Choroid plexus epithelial cell (primary cell): ENCODE results near the gene MAPKAP1.
A peak's percentile ranks its signal among the peaks of the same experiment; 100 is the strongest.

Experiments used
- DNase-seq: peaks from one replicate; pipeline ENCODE4 v3.0.0-alpha.2; 2010; ENCODE audit warnings: low read depth
- H3K4me3 ChIP-seq: 2 replicates; pipeline ENCODE4 v1.5.1; 2011; ENCODE audit warnings: low read depth, mild to moderate bottlenecking, control low read depth, low read length, moderate library complexity
- TF ChIP-seq, protein P1 (sequence below): conservative IDR thresholded peaks from 2 replicates; pipeline ENCODE4 v1.5.1; 2011; ENCODE audit warnings: low read depth, mild to moderate bottlenecking, control low read depth, inconsistent platforms, low read length, moderate library complexity

The MAPKAP1 gene

DNA sequence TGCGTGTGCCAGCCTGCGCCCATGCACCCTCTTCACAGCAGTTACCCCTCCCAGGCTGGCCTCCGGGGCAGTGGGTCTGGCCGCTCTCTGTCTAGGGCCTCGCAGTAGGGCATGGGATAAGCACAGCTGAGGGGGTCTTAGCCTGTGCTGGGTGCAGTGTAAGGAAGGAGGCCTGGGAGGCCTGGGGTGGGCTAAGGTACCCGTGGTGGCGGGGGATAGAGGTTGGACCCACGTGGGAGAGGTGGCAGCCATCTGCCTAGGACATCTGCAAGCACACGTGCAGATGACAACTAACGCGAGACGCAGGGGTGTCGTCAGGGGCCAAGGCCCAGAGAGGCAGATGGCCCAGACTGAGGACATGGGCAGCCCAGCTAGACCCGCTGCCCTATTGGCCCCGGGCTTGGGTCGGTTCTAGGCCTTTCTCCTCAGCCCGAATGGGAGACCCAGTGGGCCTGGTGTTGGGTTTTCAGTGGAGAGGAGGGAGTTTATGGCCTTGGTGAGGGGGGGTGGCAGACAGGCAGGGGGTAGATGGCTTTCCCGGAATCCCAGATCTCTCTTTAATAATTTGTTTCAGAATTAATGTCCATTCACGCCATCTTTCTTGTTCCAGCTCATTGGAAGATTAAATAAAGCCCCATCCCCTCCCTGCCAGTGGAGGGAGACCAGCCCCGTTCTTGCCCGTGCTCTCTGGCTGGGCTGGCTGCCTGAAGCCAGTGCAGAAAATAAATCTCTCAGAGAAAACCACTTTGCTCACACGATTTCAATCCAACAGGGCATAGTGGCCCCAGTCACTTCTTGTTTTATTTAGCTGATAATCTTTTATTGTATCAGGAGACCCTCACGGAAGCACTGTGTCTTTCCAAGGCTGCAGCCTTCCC lies 291.2 kb downstream of the MAPKAP1 start:
- DNase-seq = no peak
- no peak overlapping the region for H3K4me3 ChIP-seq
- TF ChIP-seq, protein P1, sequence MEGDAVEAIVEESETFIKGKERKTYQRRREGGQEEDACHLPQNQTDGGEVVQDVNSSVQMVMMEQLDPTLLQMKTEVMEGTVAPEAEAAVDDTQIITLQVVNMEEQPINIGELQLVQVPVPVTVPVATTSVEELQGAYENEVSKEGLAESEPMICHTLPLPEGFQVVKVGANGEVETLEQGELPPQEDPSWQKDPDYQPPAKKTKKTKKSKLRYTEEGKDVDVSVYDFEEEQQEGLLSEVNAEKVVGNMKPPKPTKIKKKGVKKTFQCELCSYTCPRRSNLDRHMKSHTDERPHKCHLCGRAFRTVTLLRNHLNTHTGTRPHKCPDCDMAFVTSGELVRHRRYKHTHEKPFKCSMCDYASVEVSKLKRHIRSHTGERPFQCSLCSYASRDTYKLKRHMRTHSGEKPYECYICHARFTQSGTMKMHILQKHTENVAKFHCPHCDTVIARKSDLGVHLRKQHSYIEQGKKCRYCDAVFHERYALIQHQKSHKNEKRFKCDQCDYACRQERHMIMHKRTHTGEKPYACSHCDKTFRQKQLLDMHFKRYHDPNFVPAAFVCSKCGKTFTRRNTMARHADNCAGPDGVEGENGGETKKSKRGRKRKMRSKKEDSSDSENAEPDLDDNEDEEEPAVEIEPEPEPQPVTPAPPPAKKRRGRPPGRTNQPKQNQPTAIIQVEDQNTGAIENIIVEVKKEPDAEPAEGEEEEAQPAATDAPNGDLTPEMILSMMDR = no peak

DNA sequence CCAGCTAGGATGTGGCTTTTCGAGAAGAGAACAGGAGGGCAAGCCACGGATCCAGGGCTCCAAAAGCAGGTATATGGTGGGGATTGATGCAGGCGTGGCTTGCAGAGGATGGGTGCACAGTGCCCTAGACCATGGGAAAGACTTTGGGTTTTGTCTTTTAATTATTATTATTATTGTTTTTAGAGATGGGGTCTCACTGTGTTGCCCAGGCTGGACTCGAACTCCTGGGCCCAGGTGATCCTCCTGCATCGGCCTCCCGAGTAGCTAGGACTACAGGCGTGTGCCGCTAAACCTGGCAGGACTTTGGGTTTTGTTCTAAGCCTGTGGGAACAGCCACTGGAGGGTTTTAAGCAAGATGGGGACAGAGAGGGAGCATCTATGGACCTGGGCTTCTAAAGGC lies 293.4 kb downstream of the MAPKAP1 start:
- H3K4me3 ChIP-seq = no peak overlapping the region
- TF ChIP-seq, protein P1 = no peak
- DNase-seq = no peak

DNA sequence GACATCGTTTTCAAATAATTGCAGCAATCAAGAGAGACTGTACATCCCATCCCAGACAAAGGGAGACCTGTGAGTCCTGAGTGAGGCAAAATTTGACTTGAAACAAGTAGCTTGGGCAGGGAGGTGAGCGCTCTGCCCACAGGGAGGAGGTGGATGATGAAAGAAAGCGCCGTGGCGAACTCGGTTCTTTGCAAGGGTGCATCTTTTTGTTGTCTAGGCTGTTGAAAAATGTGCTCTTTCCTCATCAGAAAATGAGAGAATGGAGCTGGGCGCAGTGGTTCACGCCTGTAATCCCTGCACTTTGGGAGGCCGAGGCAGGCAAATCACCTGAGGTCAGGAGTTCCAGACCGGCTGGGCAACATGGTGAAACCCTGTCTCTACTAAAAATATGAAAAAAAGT lies 294.8 kb downstream of the MAPKAP1 start:
- no peak overlapping the region for H3K4me3 ChIP-seq
- TF ChIP-seq, protein P1 = no peak
- DNase-seq = no peak

DNA sequence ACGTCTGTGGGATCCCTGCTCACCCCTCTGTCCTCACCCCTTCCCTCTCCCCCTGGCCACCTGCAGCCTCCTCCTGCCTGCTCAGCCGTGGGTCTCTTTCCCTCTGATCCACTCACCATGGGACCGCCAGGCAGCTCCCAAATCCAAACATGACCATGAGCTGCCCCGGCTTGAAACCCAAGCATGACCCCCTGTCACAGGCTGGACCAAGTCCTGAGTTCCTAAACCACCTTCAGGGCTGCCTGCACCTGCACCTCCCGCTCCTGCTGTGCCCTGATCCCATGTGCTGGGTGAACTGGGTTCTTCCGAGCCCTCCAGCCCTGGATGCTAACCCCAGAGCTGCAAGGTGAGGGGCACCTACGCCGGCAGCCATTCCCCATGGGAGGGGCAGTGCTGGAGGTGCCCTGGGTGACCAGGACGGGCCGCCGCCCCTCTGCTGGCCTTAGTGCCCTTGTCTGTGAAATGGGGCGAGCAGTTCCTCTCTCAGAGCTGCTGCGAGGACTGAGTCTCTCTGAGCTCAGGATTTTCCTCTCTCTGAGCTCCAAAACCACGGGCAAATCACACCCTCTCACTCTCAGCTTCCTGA lies 295.7 kb downstream of the MAPKAP1 start:
- TF ChIP-seq, protein P1 = no peak
- H3K4me3 ChIP-seq = no peak overlapping the region
- DNase-seq = no peak

DNA sequence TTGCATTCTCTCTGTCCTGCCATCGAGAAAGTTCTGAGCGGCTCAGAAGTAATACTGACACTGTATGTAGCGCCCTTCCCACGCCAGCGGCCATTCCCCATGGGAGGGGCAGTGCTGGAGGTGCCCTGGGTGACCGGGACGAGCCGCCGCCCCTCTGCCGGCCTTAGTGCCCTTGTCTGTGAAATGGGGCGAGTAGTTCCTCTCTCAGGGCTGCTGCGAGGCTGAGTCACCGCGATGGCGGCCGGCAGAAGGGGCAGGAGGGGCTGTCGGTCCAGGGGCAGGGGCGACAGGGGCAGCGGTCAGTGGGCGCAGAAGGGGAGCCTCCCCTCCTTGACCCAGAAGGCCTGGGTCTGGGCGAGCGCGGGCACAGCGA lies 296.5 kb downstream of the MAPKAP1 start:
- no peak for DNase-seq
- no peak overlapping the region for H3K4me3 ChIP-seq
- TF ChIP-seq, protein P1 = no peak

DNA sequence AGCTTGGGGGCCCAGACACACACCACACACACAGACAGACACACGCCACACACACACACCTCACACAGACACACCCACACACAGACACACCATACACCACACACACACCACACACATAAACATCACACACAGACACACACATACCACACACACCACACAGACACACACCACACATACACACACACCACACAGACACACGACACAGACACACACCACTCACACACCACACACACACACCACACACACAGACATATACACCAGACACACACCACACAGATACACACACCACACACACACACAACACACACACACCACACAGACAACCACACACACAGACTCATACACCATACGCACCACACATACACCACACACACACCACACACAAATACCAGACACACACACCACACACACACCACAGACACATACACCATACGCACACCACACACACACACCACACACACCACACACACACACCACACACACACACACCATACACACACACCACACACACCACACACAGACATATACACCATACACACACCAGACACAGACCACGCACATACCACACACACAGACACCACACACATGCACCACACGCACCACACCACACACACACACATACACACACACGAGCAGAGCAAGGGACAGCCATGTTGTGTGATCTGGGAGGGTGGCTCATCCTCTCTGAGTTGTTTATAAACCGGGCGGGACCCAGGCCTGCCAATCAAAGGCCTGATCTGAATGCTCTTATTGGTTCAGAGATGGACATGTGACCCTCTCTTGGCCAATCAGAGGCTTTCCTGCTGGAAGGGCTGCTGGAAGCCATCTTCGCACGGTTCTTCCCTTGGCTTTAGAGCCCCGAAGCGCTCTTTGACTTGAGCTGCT lies 297.1 kb downstream of the MAPKAP1 start:
- TF ChIP-seq, protein P1 = no peak
- peak; percentile 37 for DNase-seq
- H3K4me3 ChIP-seq = no peak overlapping the region
